Bronchial epithelial cell (primary cell): ENCODE results near the gene GAR1. TPM values are rescaled to one million over a fixed set of nuclear protein-coding genes. Genes with fewer than 3 reads are reported as not detected.
"Not testable (repeated sequence)": the region's sequence is repeated elsewhere in the genome, so short reads cannot be mapped to it uniquely, and the experiment has no call there.

Experiments
- DNase-seq: peaks from one replicate; pipeline ENCODE4 v3.0.0-alpha.2; 2010; ENCODE audit warnings: low read depth
- FAIRE-seq: peaks from 2 replicates; lab custom pipeline; 2011; peaks lifted over from hg19 to GRCh38; lab: Jason Lieb, UNC
- H3K27me3 ChIP-seq: 2 replicates; pipeline ENCODE4 v1.5.1; 2011; ENCODE audit warnings: low read length; ENCODE audit not compliant: control insufficient read depth, insufficient read depth
- H3K36me3 ChIP-seq: 2 replicates; pipeline ENCODE4 v1.5.1; 2011; ENCODE audit warnings: low read length; ENCODE audit not compliant: control insufficient read depth, insufficient read depth
- H3K4me3 ChIP-seq: 2 replicates; pipeline ENCODE4 v1.5.1; 2011; ENCODE audit warnings: mild to moderate bottlenecking, low read depth, low read length, control low read depth
- CTCF ChIP-seq: IDR thresholded peaks from 2 replicates; pipeline ENCODE4 v1.5.1; 2011; ENCODE audit warnings: mild to moderate bottlenecking, moderate library complexity, low read length, control low read depth, inconsistent platforms; ENCODE audit not compliant: insufficient read depth, severe bottlenecking
- total RNA-seq: library from RNA; depleted of rRNA; stranded (reverse); fragments of >200 nt; gene quantifications from 2 replicates; pipeline ENCODE4 v1.2.1, GENCODE V29; 2014

The GAR1 gene
- total RNA-seq, result 6.1 and 6.8 TPM in 2 replicates

DNA sequence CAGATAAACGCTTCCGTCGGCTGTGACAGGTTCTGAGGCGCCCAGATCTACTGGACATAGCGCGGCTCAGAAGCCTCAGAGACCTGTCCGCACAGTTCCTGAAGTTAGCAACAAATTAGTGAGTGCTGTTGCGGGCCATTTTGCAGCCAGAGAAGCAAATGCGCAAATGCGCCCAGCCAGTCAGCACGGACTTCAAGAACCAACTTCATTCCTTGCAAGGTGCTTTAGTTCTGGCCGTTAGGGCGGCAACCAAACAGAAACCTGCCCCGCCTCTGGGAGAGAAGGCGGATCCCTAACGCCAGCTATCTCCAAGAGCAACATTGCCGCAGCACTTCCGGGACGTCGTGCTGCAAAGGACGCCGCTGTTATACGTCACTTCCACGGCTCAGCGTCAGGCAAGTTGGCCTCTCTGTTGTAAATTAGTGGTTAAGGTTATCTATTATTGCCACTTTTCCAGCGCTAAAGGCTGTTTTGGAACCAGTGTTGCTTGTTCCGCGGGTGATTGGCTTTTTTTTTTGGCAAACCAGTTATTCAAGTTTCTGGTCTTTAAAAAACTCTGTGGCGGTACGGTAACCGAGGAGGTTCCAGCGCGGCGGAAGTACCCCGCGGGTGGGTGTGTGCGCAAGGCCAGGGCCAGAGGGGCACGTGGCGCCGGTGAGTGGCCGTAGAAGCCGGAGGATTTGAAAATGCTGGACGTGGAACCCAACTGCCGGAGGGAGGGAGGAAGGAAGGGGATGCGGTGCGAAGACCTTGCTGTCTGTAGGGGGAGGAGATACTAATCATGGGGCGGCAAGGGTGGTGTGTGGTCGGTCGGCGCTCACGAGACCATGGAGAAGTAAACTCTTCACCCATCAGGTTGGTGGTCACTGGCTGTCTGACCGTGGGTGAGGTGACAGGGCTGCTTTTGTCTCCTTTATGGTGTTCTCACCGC is at the start of gene GAR1:
TSS of gene GAR1 (plus strand) at position 612 of the 931 bp plus-strand sequence. CDS start 403 bp downstream, outside the sequence.
- Histone ChIP-seq H3K4me3 (peak within 1 kb of the TSS; percentile 98), H3K36me3 (peaks cover 1% of the 10 kb centered on the region), H3K27me3 (no peaks in the 10 kb centered on the region)
- DNase-seq (peak; percentile 93), FAIRE-seq (peak; percentile 90)
- no peak for TF ChIP-seq CTCF

DNA sequence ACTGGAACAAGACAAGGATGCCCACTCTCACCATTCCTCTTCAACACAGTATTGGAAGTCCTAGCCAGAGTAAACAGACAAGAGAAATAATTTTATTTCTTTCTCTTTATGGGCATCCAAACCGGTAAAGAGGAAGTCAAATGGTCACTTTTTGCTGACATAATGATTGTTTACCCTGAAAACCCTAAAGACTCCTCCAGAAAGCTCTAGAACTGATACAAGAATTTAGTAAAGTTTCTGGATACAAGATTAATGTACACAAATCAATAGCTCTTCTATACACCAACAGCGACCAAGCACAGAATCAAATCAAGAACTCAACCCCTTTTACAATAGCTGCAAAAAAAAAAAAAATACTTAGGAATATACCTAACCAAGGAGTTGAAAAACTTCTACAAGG is 33.5 kb upstream of the GAR1 start:
- FAIRE-seq, H3K36me3 ChIP-seq, H3K27me3 ChIP-seq, H3K4me3 ChIP-seq, DNase-seq: not testable (repeated sequence)

DNA sequence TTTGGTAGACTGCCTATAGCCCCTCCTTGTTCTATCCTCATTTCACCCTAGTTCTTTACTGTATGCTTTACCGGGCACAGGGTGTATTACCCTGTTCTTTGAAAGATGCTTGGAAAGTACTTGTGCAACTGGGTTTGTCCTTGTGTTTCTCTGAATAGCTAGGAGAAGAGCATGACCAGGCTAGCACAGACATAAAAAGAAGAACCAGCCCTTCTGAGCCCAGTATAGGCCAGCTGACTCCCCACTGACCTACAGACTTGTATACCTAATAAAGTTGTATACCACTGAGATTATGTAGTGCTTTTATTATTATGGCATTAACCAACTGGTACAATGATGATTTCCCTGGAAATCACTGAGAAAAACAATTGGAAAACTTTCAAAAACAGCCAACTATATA is 28.7 kb upstream of the GAR1 start:
- FAIRE-seq, result no peak
- H3K27me3 ChIP-seq, result no peaks in the 10 kb centered on the region
- no peak for TF ChIP-seq CTCF
- H3K4me3 ChIP-seq, result no peak overlapping the region
- no peak for DNase-seq
- no peaks in the 10 kb centered on the region for H3K36me3 ChIP-seq

DNA sequence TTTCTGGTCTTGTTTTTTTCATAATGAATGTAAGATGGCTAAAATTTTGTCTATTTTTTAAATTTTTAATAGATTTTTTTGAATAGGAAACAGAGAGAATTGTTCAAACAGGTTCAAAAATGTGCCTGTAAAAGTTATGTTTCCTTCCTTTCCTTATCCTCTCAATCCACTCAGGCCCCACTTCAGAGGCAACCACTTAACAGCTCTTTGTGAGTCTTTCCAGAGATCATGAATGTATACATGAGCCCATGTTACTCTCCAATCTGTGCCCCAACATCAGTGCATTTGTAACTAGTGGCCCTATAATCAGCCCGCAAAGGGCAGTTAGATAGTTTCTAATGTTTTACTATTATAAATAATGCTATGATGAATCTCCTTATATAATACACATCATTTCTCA is 27.8 kb upstream of the GAR1 start:
- FAIRE-seq (no peak), DNase-seq (no peak)
- Histone ChIP-seq H3K27me3 (no peaks in the 10 kb centered on the region), H3K4me3 (no peak overlapping the region), H3K36me3 (no peaks in the 10 kb centered on the region)
- no peak for TF ChIP-seq CTCF

DNA sequence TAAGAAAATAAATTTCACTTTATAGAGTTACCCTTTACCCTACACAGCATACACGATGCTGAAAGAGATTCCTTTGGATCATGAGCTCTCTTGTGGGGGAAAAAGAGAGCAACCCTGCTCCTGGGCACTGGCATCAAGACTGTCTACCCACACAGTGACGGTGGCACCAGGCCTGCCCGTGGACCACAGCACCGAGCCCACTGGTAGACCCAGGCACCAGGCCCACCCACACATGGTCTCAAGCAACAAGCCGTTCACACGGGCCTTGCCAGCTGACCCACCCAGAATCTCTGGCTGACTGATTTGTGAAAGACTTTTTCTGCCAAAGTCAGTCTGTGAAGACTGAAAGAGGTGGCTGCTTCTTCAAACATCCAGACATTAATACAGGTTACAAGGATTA is 20.5 kb upstream of the GAR1 start:
- no peak for DNase-seq

More for the DNA sequence above, 20.5 kb upstream of the GAR1 start:
- H3K4me3 ChIP-seq, result no peak overlapping the region
- no peak for FAIRE-seq
- H3K27me3 ChIP-seq, result no peaks in the 10 kb centered on the region
- no peak for TF ChIP-seq CTCF
- H3K36me3 ChIP-seq, result no peaks in the 10 kb centered on the region
